Ectodermal cell (in vitro differentiated cells): ENCODE results near the gene KMT2E.

Experiments
- H3K27ac ChIP-seq: 2 replicates; pipeline ENCODE4 v1.7.0; 2013; ENCODE audit warnings: mild to moderate bottlenecking, low read depth, low read length; ENCODE audit not compliant: insufficient read depth, poor library complexity, severe bottlenecking
- H3K27me3 ChIP-seq: 2 replicates; pipeline ENCODE4 v1.7.0; 2013; ENCODE audit warnings: mild to moderate bottlenecking, low read length; ENCODE audit not compliant: insufficient read depth, control insufficient read depth, poor library complexity, severe bottlenecking
- H3K36me3 ChIP-seq: one replicate; pipeline ENCODE4 v1.7.0; 2013; ENCODE audit warnings: low read length; ENCODE audit not compliant: control insufficient read depth, insufficient read depth
- H3K4me1 ChIP-seq: one replicate; pipeline ENCODE4 v1.7.0; 2013; ENCODE audit warnings: low read length; ENCODE audit not compliant: control insufficient read depth, insufficient read depth
- H3K4me3 ChIP-seq: 2 replicates; pipeline ENCODE4 v1.7.0; 2013; ENCODE audit warnings: low read depth, low read length, control low read depth; ENCODE audit not compliant: insufficient read depth
- H3K9me3 ChIP-seq: 2 replicates; pipeline ENCODE4 v1.7.0; 2013; ENCODE audit warnings: mild to moderate bottlenecking, low read length, moderate library complexity; ENCODE audit not compliant: control insufficient read depth
- WGBS, 2 experiments: methylation state at CpG; one replicate each; pipeline ENCODE4 v1.1.7; 2013; ENCODE audit warnings: missing lambda C conversion rate in 2 of 2; 5-methylcytosine and 5-hydroxymethylcytosine counted together

Gene KMT2E

GRCh38 chr7:105136221-105136620 is 122.2 kb downstream of the KMT2E start:
- Histone ChIP-seq H3K4me1 (peaks cover 7% of the 10 kb centered on the region), H3K4me3 (no peak overlapping the region), H3K9me3 (no peaks in the 10 kb centered on the region), H3K36me3 (peaks cover 5% of the 10 kb centered on the region), H3K27ac (no peak overlapping the region), H3K27me3 (no peaks in the 10 kb centered on the region)
- WGBS, 2 experiments: 85 to 95% methylated on average over 3 of the region's 3 CpGs

GRCh38 chr7:105137898-105138297 is 123.9 kb downstream of the KMT2E start:
- H3K27ac ChIP-seq: no peak overlapping the region
- no peaks in the 10 kb centered on the region for H3K9me3 ChIP-seq
- H3K27me3 ChIP-seq: no peaks in the 10 kb centered on the region
- H3K4me1 ChIP-seq: no peaks in the 10 kb centered on the region
- H3K4me3 ChIP-seq: no peak overlapping the region
- WGBS, 2 experiments: 96 to 99% methylated on average over 3 to 4 of the region's 4 CpGs
- peaks cover 9% of the 10 kb centered on the region for H3K36me3 ChIP-seq

GRCh38 chr7:105139381-105139780 is 125.4 kb downstream of the KMT2E start:
- Histone ChIP-seq H3K4me3 (no peak overlapping the region), H3K36me3 (peaks cover 9% of the 10 kb centered on the region), H3K27me3 (no peaks in the 10 kb centered on the region), H3K4me1 (no peaks in the 10 kb centered on the region), H3K9me3 (no peaks in the 10 kb centered on the region), H3K27ac (no peak overlapping the region)

GRCh38 chr7:105141068-105141467 is 127.1 kb downstream of the KMT2E start:
- Histone ChIP-seq H3K4me3 (no peak overlapping the region), H3K27ac (no peak overlapping the region), H3K9me3 (no peaks in the 10 kb centered on the region), H3K36me3 (peaks cover 9% of the 10 kb centered on the region), H3K4me1 (no peaks in the 10 kb centered on the region), H3K27me3 (no peaks in the 10 kb centered on the region)
- WGBS, 2 experiments: 58% methylated on average over 6 of the region's 6 CpGs

GRCh38 chr7:105149827-105150226 is 135.8 kb downstream of the KMT2E start:
- Histone ChIP-seq H3K27me3 (no peaks in the 10 kb centered on the region), H3K27ac (no peak overlapping the region), H3K9me3 (no peaks in the 10 kb centered on the region), H3K4me3 (no peak overlapping the region), H3K36me3 (no peaks in the 10 kb centered on the region), H3K4me1 (no peaks in the 10 kb centered on the region)
- WGBS, 2 experiments: 92 to 94% methylated on average over 3 of the region's 3 CpGs

GRCh38 chr7:105151152-105151551 is 137.1 kb downstream of the KMT2E start:
- Histone ChIP-seq H3K4me1 (no peaks in the 10 kb centered on the region), H3K4me3 (no peak overlapping the region), H3K27me3 (no peaks in the 10 kb centered on the region), H3K36me3 (no peaks in the 10 kb centered on the region), H3K9me3 (no peaks in the 10 kb centered on the region), H3K27ac (no peak overlapping the region)
- WGBS, 2 experiments: 98 to 100% methylated on average over 2 to 3 of the region's 3 CpGs

GRCh38 chr7:105153531-105153930 is 139.5 kb downstream of the KMT2E start:
- Histone ChIP-seq H3K4me3 (no peak overlapping the region), H3K27me3 (no peaks in the 10 kb centered on the region), H3K36me3 (no peaks in the 10 kb centered on the region), H3K9me3 (no peaks in the 10 kb centered on the region), H3K27ac (no peak overlapping the region), H3K4me1 (no peaks in the 10 kb centered on the region)
- 93 to 96% methylated on average over 6 of the region's 6 CpGs for WGBS, 2 experiments

GRCh38 chr7:105154084-105154483 is 140.1 kb downstream of the KMT2E start:
- H3K27ac ChIP-seq: no peak overlapping the region
- H3K4me3 ChIP-seq: no peak overlapping the region
- 85 to 98% methylated on average over 2 of the region's 2 CpGs for whole genome bisulfite sequencing, 2 experiments
- H3K27me3 ChIP-seq: no peaks in the 10 kb centered on the region
- no peaks in the 10 kb centered on the region for H3K9me3 ChIP-seq
- no peaks in the 10 kb centered on the region for H3K36me3 ChIP-seq
- H3K4me1 ChIP-seq: no peaks in the 10 kb centered on the region

- Histone ChIP-seq H3K36me3 (no peaks in the 10 kb centered on the region), H3K27me3 (no peaks in the 10 kb centered on the region), H3K9me3 (no peaks in the 10 kb centered on the region), H3K27ac (no peak overlapping the region), H3K4me3 (no peak overlapping the region), H3K4me1 (no peaks in the 10 kb centered on the region)
- WGBS, 2 experiments: 96 to 100% methylated on average over 1 to 2 of the region's 2 CpGs
Measured at GRCh38 chr7:105156731-105157130, 142.7 kb downstream of the KMT2E start.

- no peak overlapping the region for H3K4me3 ChIP-seq
Measured at GRCh38 chr7:105157278-105157677, 143.3 kb downstream of the KMT2E start.

GRCh38 chr7:105161366-105161765 is 147.4 kb downstream of the KMT2E start:
- no peaks in the 10 kb centered on the region for H3K9me3 ChIP-seq

More at GRCh38 chr7:105157278-105157677, 143.3 kb downstream of the KMT2E start:
- Histone ChIP-seq H3K27me3 (no peaks in the 10 kb centered on the region), H3K9me3 (no peaks in the 10 kb centered on the region), H3K4me1 (no peaks in the 10 kb centered on the region), H3K36me3 (no peaks in the 10 kb centered on the region), H3K27ac (no peak overlapping the region)
- 99% methylated on average over 3 of the region's 3 CpGs for WGBS, 2 experiments

More at GRCh38 chr7:105161366-105161765, 147.4 kb downstream of the KMT2E start:
- Histone ChIP-seq H3K4me1 (no peaks in the 10 kb centered on the region), H3K36me3 (peaks cover 2% of the 10 kb centered on the region), H3K4me3 (no peak overlapping the region), H3K27me3 (no peaks in the 10 kb centered on the region), H3K27ac (no peak overlapping the region)
- 100% methylated on average over 1 of the region's 1 CpG for WGBS, 2 experiments
